ENCODE measurements around the gene ITPR2. TPM values are rescaled to one million over a fixed set of nuclear protein-coding genes. Genes with fewer than 3 reads are reported as not detected.
"Not testable (repeated sequence)": the region's sequence is repeated elsewhere in the genome, so short reads cannot be mapped to it uniquely, and the experiment has no call there.

The ITPR2 gene
- total RNA-seq, 1 donor from 2014 or later: 16.3 TPM

DNA sequence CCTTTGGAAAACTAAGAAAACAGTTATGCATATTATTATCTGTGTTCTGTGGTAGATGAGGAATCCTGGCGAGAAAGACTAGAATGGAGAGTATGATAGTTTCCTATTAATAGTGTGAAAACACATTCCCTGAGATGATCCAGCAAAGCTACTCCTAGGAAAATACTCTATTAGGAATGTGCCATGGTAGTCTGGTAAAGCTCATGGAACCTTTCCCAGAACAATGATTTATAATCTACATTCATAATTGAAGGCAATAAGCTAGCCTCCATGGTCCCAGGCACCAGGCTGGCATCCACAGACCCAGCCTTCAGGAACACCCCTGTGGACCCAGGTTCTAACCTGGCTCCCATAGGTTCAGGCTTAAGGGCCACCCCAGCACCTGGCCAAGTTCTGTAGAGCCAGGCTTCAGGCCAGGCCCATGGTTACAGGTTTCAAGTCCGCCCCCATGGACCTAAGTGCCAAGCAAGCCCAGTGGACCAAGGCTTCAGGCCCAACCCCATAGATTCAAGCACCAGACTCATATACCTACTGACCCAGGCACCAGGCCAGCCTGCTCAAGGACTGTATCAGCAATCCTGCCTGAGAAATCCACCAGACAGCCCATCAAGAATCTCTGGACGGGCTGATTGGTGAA lies 72.2 kb downstream of the ITPR2 start:
- Histone ChIP-seq H3K27me3 (ENCODE audit: control insufficient read depth, insufficient read depth, low read length) (no peaks in the 10 kb centered on the region), H3K36me3 (ENCODE audit: control insufficient read depth, insufficient read depth, low read length) (no peaks in the 10 kb centered on the region), H3K4me3 (ENCODE audit: low read depth, low read length) (no peak overlapping the region)
- DNase-seq (ENCODE audit: low read depth): no peak
- TF ChIP-seq, protein P1, sequence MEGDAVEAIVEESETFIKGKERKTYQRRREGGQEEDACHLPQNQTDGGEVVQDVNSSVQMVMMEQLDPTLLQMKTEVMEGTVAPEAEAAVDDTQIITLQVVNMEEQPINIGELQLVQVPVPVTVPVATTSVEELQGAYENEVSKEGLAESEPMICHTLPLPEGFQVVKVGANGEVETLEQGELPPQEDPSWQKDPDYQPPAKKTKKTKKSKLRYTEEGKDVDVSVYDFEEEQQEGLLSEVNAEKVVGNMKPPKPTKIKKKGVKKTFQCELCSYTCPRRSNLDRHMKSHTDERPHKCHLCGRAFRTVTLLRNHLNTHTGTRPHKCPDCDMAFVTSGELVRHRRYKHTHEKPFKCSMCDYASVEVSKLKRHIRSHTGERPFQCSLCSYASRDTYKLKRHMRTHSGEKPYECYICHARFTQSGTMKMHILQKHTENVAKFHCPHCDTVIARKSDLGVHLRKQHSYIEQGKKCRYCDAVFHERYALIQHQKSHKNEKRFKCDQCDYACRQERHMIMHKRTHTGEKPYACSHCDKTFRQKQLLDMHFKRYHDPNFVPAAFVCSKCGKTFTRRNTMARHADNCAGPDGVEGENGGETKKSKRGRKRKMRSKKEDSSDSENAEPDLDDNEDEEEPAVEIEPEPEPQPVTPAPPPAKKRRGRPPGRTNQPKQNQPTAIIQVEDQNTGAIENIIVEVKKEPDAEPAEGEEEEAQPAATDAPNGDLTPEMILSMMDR (IDR thresholded peaks at IDR 0.05; ENCODE audit: insufficient read depth, low read length, poor library complexity, severe bottlenecking): no peak

DNA sequence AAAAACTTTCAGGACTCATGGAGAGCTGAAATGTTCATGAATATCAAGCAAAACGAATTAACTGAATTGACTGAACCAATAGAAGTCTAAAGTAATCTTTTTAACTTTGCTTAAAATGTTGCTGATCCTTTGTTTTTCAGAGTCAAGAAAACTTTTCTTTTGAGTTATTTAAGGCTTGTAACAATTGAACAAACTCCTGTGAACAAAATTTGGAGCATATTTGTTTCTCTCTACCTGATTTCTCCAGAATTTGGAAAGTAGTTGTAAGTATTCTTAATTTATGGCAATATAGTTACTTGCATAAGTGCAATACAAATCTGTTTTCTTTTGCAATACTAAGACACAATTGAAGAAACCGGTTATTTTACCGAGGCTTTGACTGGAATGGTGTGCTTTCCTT lies 77.6 kb downstream of the ITPR2 start:
- H3K36me3 ChIP-seq (ENCODE audit: control insufficient read depth, insufficient read depth, low read length); H3K4me3 ChIP-seq (ENCODE audit: low read depth, low read length); H3K27me3 ChIP-seq (ENCODE audit: control insufficient read depth, insufficient read depth, low read length); DNase-seq (ENCODE audit: low read depth): not testable (repeated sequence)

DNA sequence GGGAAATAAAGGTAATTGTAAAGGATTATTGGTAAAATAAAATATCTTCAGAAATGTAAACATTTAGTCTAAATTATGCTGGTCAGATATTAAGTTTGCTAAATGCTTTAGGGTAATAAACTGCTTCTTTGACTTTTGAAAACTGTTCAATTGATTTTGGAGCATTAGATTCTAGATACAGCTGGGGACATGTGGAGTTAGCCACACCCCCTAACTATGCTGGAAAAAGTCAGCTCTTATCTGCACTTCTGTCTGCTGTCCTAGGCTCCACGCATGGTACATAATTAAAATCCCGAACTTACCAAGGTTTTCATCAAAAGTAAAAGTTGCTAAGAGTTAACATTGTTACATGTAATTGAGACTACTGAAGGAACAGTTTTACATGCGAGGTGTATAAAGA lies 78.8 kb downstream of the ITPR2 start:
- no peak overlapping the region for H3K4me3 ChIP-seq (ENCODE audit: low read depth, low read length)
- TF ChIP-seq, protein P1 (IDR thresholded peaks at IDR 0.05; ENCODE audit: insufficient read depth, low read length, poor library complexity, severe bottlenecking): no peak
- no peaks in the 10 kb centered on the region for H3K27me3 ChIP-seq (ENCODE audit: control insufficient read depth, insufficient read depth, low read length)
- no peaks in the 10 kb centered on the region for H3K36me3 ChIP-seq (ENCODE audit: control insufficient read depth, insufficient read depth, low read length)
- no peak for DNase-seq (ENCODE audit: low read depth)

DNA sequence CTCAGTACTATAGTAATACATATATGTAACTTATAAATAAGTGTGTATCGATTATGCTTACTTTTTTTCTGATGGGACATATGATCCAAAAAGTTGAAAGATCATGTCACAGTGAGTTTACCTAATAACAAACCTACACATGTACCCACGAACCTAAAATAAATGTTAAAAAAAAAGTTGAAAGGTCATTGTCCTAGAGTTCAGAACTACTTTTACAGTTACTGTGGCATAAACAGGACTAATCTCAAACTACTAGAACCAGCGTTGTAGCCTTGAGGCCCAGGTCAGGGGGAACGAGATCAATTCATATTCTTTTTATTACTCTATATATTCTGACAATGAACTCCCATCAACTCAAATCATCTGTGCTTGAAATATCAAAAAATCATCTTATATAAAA lies 81.8 kb downstream of the ITPR2 start:
- TF ChIP-seq, protein P1 (IDR thresholded peaks at IDR 0.05; ENCODE audit: insufficient read depth, low read length, poor library complexity, severe bottlenecking): no peak
- Histone ChIP-seq H3K4me3 (ENCODE audit: low read depth, low read length) (no peak overlapping the region), H3K27me3 (ENCODE audit: control insufficient read depth, insufficient read depth, low read length) (no peaks in the 10 kb centered on the region), H3K36me3 (ENCODE audit: control insufficient read depth, insufficient read depth, low read length) (no peaks in the 10 kb centered on the region)
- no peak for DNase-seq (ENCODE audit: low read depth)

DNA sequence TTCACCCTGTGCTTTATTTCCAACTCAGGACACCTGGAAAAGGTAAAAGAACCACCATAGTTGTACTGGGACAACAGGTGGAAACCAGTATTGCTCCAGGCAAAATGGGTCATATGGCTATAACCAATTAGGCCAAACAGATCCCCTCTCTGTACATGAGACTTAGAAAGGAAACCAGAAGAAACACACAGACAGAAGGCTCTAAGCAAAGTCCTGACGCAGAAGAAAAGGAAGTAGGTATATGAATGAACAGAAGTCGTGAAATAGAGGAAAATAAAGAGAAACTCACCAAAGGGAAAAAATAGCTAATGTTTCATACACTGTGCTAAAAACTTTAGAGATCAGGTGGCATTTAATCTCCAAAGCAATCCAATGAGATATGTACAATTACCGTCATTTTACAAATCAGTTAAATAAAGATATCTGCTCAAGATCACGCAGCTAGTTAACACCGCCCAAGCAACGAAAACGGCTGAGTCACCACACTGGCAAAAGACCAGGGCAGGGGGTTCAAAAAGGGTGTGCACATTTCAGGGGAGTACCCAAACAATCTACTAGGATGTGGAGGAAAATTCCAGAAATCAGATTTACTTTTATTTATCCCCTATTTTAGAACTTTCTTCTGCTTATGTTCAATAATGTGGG lies 82.3 kb downstream of the ITPR2 start:
- DNase-seq (ENCODE audit: low read depth): no peak
- Histone ChIP-seq H3K27me3 (ENCODE audit: control insufficient read depth, insufficient read depth, low read length) (no peaks in the 10 kb centered on the region), H3K4me3 (ENCODE audit: low read depth, low read length) (no peak overlapping the region), H3K36me3 (ENCODE audit: control insufficient read depth, insufficient read depth, low read length) (no peaks in the 10 kb centered on the region)
- TF ChIP-seq, protein P1 (IDR thresholded peaks at IDR 0.05; ENCODE audit: insufficient read depth, low read length, poor library complexity, severe bottlenecking): no peak

DNA sequence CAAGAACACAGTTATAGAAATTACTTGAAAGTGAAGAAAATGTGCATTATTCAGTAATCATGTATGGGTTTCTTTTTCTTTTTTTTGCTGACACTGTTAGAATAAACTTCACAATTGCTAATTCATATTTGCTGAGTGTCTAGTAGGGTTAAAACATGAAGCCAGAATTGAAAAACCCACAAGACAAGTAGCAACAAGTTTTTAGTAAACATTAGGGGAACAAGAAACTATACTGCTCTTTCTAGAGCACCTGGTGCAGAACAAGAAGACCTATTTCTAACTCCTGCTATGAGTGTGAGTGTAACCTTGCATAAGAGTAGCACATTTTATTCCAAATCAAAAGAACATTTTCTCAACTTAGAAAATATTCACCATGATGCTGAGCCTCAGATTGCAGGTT lies 83.2 kb downstream of the ITPR2 start:
- no peak overlapping the region for H3K4me3 ChIP-seq (ENCODE audit: low read depth, low read length)
- H3K27me3 ChIP-seq (ENCODE audit: control insufficient read depth, insufficient read depth, low read length): no peaks in the 10 kb centered on the region
- no peaks in the 10 kb centered on the region for H3K36me3 ChIP-seq (ENCODE audit: control insufficient read depth, insufficient read depth, low read length)
- no peak for DNase-seq (ENCODE audit: low read depth)
- TF ChIP-seq, protein P1 (IDR thresholded peaks at IDR 0.05; ENCODE audit: insufficient read depth, low read length, poor library complexity, severe bottlenecking): no peak

Measured in kidney epithelial cell (primary cell).